Loucy (cell line): Measurements from ENCODE around the gene HEXIM2.

Experiments used
- EZH2phosphoT487 ChIP-seq: fragments of 200-600 bp; IDR thresholded peaks from 2 replicates; pipeline ENCODE4 v1.6.1; 2018; ENCODE audit warnings: antibody characterized with exemption, mild to moderate bottlenecking, moderate library complexity, borderline replicate concordance
- TF ChIP-seq, protein P1 (sequence below): fragments of 200-600 bp; sonication (generic); conservative IDR thresholded peaks from 2 replicates; pipeline ENCODE4 v1.5.1; 2014; ENCODE audit warnings: mild to moderate bottlenecking, antibody characterized with exemption, low read length

DNA sequence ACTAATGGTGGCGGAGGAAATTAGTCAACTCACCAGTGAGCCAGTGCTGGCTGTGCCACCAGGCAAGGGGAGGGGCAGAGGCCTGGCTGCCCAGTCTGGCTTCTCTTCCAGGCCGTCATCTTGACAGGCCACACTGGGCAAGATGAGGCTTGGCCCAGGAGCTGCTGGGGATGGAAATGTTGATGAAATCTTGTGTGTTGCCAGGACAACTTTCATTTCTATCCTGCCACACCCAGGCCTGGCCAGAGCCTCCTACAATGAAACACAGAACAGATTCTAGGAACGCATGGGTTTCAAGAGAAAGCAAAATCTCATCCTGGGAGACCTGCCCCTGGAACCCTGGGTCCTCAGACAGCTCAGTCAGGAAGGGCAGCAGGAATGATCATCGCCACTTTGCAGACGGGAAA, 9.3 kb downstream of the HEXIM2 start:
- TF ChIP-seq, protein P1, sequence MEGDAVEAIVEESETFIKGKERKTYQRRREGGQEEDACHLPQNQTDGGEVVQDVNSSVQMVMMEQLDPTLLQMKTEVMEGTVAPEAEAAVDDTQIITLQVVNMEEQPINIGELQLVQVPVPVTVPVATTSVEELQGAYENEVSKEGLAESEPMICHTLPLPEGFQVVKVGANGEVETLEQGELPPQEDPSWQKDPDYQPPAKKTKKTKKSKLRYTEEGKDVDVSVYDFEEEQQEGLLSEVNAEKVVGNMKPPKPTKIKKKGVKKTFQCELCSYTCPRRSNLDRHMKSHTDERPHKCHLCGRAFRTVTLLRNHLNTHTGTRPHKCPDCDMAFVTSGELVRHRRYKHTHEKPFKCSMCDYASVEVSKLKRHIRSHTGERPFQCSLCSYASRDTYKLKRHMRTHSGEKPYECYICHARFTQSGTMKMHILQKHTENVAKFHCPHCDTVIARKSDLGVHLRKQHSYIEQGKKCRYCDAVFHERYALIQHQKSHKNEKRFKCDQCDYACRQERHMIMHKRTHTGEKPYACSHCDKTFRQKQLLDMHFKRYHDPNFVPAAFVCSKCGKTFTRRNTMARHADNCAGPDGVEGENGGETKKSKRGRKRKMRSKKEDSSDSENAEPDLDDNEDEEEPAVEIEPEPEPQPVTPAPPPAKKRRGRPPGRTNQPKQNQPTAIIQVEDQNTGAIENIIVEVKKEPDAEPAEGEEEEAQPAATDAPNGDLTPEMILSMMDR = no peak
- no peak for TF ChIP-seq EZH2phosphoT487
